Mesendoderm (in vitro differentiated cells): ENCODE measurements around the gene ETV3L.

Experiments
- DNase-seq: peaks from one replicate; pipeline ENCODE4 v3.0.0; 2013
- H2AK5ac ChIP-seq: 2 replicates; pipeline ENCODE4 v1.6.1; 2013; ENCODE audit warnings: low read length, inconsistent platforms
- H2BK120ac ChIP-seq: 2 replicates; pipeline ENCODE4 v1.6.1; 2013; ENCODE audit warnings: low read depth, mild to moderate bottlenecking, low read length, moderate library complexity, mixed read lengths
- H2BK15ac ChIP-seq: replicated peaks from 2 replicates; pipeline ENCODE4 v1.6.1; 2013; ENCODE audit warnings: low read depth, mild to moderate bottlenecking, moderate library complexity
- H2BK5ac ChIP-seq: 2 replicates; pipeline ENCODE4 v1.6.1; 2013; ENCODE audit warnings: low read length, inconsistent platforms
- H3K18ac ChIP-seq: 2 replicates; pipeline ENCODE4 v1.6.1; 2013; ENCODE audit warnings: mild to moderate bottlenecking, low read length, mixed read lengths
- H3K23ac ChIP-seq: one replicate; pipeline ENCODE4 v1.6.1; 2013; ENCODE audit warnings: low read length
- H3K27ac ChIP-seq: 2 replicates; pipeline ENCODE4 v1.5.1; 2013; ENCODE audit warnings: low read depth, mild to moderate bottlenecking, inconsistent platforms, low read length, moderate library complexity
- H3K27me3 ChIP-seq: 2 replicates; pipeline ENCODE4 v1.6.1; 2013; ENCODE audit warnings: low read length, control low read depth, mild to moderate bottlenecking, inconsistent platforms; ENCODE audit not compliant: insufficient read depth, poor library complexity
- H3K36me3 ChIP-seq: 2 replicates; pipeline ENCODE4 v1.6.1; 2013; ENCODE audit warnings: low read length, inconsistent platforms; ENCODE audit not compliant: control insufficient read depth, insufficient read depth
- H3K4ac ChIP-seq: one replicate; pipeline ENCODE4 v1.6.1; 2013; ENCODE audit warnings: low read depth, mild to moderate bottlenecking, low read length, moderate library complexity
- H3K4me1 ChIP-seq: 2 replicates; pipeline ENCODE4 v1.6.1; 2013; ENCODE audit warnings: low read depth, low read length, inconsistent platforms; ENCODE audit not compliant: control insufficient read depth
- H3K4me2 ChIP-seq: 2 replicates; pipeline ENCODE4 v1.6.1; 2013; ENCODE audit warnings: low read length
- H3K4me3 ChIP-seq: 2 replicates; pipeline ENCODE4 v1.5.1; 2013; ENCODE audit warnings: mild to moderate bottlenecking, low read length
- H3K56ac ChIP-seq: one replicate; pipeline ENCODE4 v1.6.1; 2013; ENCODE audit warnings: low read length
- H3K79me1 ChIP-seq: 2 replicates; pipeline ENCODE4 v1.6.1; 2013; ENCODE audit warnings: low read length, inconsistent platforms
- H3K79me2 ChIP-seq: 2 replicates; pipeline ENCODE4 v1.6.1; 2013; ENCODE audit warnings: mild to moderate bottlenecking, low read length; ENCODE audit not compliant: control insufficient read depth, insufficient read depth
- H3K9ac ChIP-seq: 2 replicates; pipeline ENCODE4 v1.6.1; 2013; ENCODE audit warnings: low read length, inconsistent platforms
- H4K5ac ChIP-seq: one replicate; pipeline ENCODE4 v1.6.1; 2013; ENCODE audit warnings: low read length
- H4K8ac ChIP-seq: one replicate; pipeline ENCODE4 v1.6.1; 2013; ENCODE audit warnings: low read depth, mild to moderate bottlenecking, control low read depth, low read length, moderate library complexity
- WGBS: extraction: QIAGEN DNeasy Blood & Tissue Kit; methylation state at CpG from one replicate; pipeline ENCODE4 v1.1.7; 2013; ENCODE audit warnings: low lambda C conversion rate, missing lambda C conversion rate; ENCODE audit not compliant: insufficient coverage; ENCODE audit errors: extremely low coverage; 5-methylcytosine and 5-hydroxymethylcytosine counted together

Gene ETV3L

GRCh38 chr1:157138220-157139051, 38.8 kb upstream of the ETV3L start, which contains the start of gene ETV3:
Gene ETV3 (minus strand): TSS chr1:157138395. CDS start chr1:157136352, 2,043 bp downstream.
- H3K23ac ChIP-seq, result peak within 1 kb of the TSS; percentile 90
- peak within 1 kb of the TSS; percentile 86 for H2BK120ac ChIP-seq
- H3K9ac ChIP-seq, result peak within 1 kb of the TSS; percentile 74
- H3K79me1 ChIP-seq, result peaks cover 9% of the 10 kb centered on the region
- peak within 1 kb of the TSS; percentile 68 for H3K4me2 ChIP-seq
- H3K4me1 ChIP-seq, result peaks cover 13% of the 10 kb centered on the region
- peak within 1 kb of the TSS; percentile 89 for H3K4me3 ChIP-seq
- no peak within 1 kb of the TSS for H4K8ac ChIP-seq
- DNase-seq, result peak; percentile 97
- peak within 1 kb of the TSS; percentile 91 for H3K4ac ChIP-seq
- H2BK5ac ChIP-seq, result peak within 1 kb of the TSS; percentile 62
- H3K79me2 ChIP-seq, result peaks cover 30% of the 10 kb centered on the region
- peak within 1 kb of the TSS; percentile 52 for H4K5ac ChIP-seq
- H3K18ac ChIP-seq, result peak within 1 kb of the TSS; percentile 82
- peak within 1 kb of the TSS; percentile 88 for H3K56ac ChIP-seq
- H2AK5ac ChIP-seq, result no peak within 1 kb of the TSS
- no peaks in the 10 kb centered on the region for H3K27me3 ChIP-seq
- H3K27ac ChIP-seq, result peak within 1 kb of the TSS; percentile 98
- H2BK15ac ChIP-seq, result no peak within 1 kb of the TSS
- WGBS, result no CpG with 5 or more reads among the region's 85 CpGs
- peaks cover 5% of the 10 kb centered on the region for H3K36me3 ChIP-seq

GRCh38 chr1:157137408-157138219, 38.0 kb upstream of the ETV3L start:
- Histone ChIP-seq H3K79me1 (peaks cover 11% of the 10 kb centered on the region), H3K4me2 (peak overlapping the region; percentile 28), H2BK120ac (no peak overlapping the region), H3K56ac (peak overlapping the region; percentile 88), H4K8ac (no peak overlapping the region), H3K9ac (peak overlapping the region; percentile 74), H3K23ac (peak overlapping the region; percentile 16), H3K36me3 (peaks cover 7% of the 10 kb centered on the region), H3K4me1 (peaks cover 13% of the 10 kb centered on the region), H2BK5ac (peak overlapping the region; percentile 7), H3K27ac (peak overlapping the region; percentile 98), H3K27me3 (no peaks in the 10 kb centered on the region), H2BK15ac (no peak overlapping the region), H4K5ac (no peak overlapping the region), H3K4ac (peak overlapping the region; percentile 79), H3K18ac (peak overlapping the region; percentile 77), H3K79me2 (peaks cover 32% of the 10 kb centered on the region), H2AK5ac (no peak overlapping the region), H3K4me3 (peak overlapping the region; percentile 89)
- DNase-seq, result no peak
- WGBS, result no CpG with 5 or more reads among the region's 36 CpGs

- no peak overlapping the region for H2AK5ac ChIP-seq
- DNase-seq, result peak; percentile 83
- H2BK120ac ChIP-seq, result no peak overlapping the region
- H2BK5ac ChIP-seq, result no peak overlapping the region
- H3K79me2 ChIP-seq, result peaks cover 32% of the 10 kb centered on the region
- H3K27ac ChIP-seq, result peak overlapping the region; percentile 98
- no peak overlapping the region for H4K8ac ChIP-seq
- no peaks in the 10 kb centered on the region for H3K27me3 ChIP-seq
- peaks cover 9% of the 10 kb centered on the region for H3K4me1 ChIP-seq
- H3K4me2 ChIP-seq, result peak overlapping the region; percentile 28
- H3K79me1 ChIP-seq, result peaks cover 11% of the 10 kb centered on the region
- no peak overlapping the region for H4K5ac ChIP-seq
- no peak overlapping the region for H2BK15ac ChIP-seq
- H3K18ac ChIP-seq, result no peak overlapping the region
- H3K56ac ChIP-seq, result peak overlapping the region; percentile 88
- no peak overlapping the region for H3K4ac ChIP-seq
- no CpG with 5 or more reads among the region's 4 CpGs for WGBS
- H3K4me3 ChIP-seq, result peak overlapping the region; percentile 89
- H3K23ac ChIP-seq, result no peak overlapping the region
- H3K36me3 ChIP-seq, result peaks cover 7% of the 10 kb centered on the region
- peak overlapping the region; percentile 74 for H3K9ac ChIP-seq
These were observed 37.4 kb upstream of the ETV3L start for GRCh38 chr1:157137046-157137407.

- H3K36me3 ChIP-seq, result peaks cover 7% of the 10 kb centered on the region
- no peak overlapping the region for H3K4me2 ChIP-seq
- no peak overlapping the region for H2AK5ac ChIP-seq
- peak overlapping the region; percentile 74 for H3K9ac ChIP-seq
- no peak overlapping the region for H4K5ac ChIP-seq
- H3K79me1 ChIP-seq, result peaks cover 11% of the 10 kb centered on the region
- peak; percentile 41 for DNase-seq
- no peak overlapping the region for H3K18ac ChIP-seq
- H3K27me3 ChIP-seq, result no peaks in the 10 kb centered on the region
- no peak overlapping the region for H3K4ac ChIP-seq
- H2BK5ac ChIP-seq, result no peak overlapping the region
- no peak overlapping the region for H3K27ac ChIP-seq
- H2BK15ac ChIP-seq, result no peak overlapping the region
- H2BK120ac ChIP-seq, result no peak overlapping the region
- no peak overlapping the region for H4K8ac ChIP-seq
- H3K79me2 ChIP-seq, result peaks cover 32% of the 10 kb centered on the region
- H3K4me3 ChIP-seq, result no peak overlapping the region
- no CpG with 5 or more reads among the region's 4 CpGs for whole genome bisulfite sequencing
- peaks cover 7% of the 10 kb centered on the region for H3K4me1 ChIP-seq
- no peak overlapping the region for H3K56ac ChIP-seq
- no peak overlapping the region for H3K23ac ChIP-seq
These were observed 36.5 kb upstream of the ETV3L start for GRCh38 chr1:157136133-157136532.

GRCh38 chr1:157135646-157136045, 36.0 kb upstream of the ETV3L start:
- H2AK5ac ChIP-seq, result no peak overlapping the region
- H3K23ac ChIP-seq, result no peak overlapping the region
- H3K56ac ChIP-seq, result no peak overlapping the region
- H3K79me1 ChIP-seq, result peaks cover 11% of the 10 kb centered on the region
- H4K5ac ChIP-seq, result no peak overlapping the region
- no peak overlapping the region for H2BK15ac ChIP-seq
- no peak overlapping the region for H3K18ac ChIP-seq
- no peak overlapping the region for H2BK120ac ChIP-seq
- peaks cover 7% of the 10 kb centered on the region for H3K4me1 ChIP-seq
- no CpG with 5 or more reads among the region's 1 CpG for WGBS
- no peak overlapping the region for H3K4ac ChIP-seq
- no peak overlapping the region for H2BK5ac ChIP-seq
- H3K79me2 ChIP-seq, result peaks cover 32% of the 10 kb centered on the region
- H3K27me3 ChIP-seq, result no peaks in the 10 kb centered on the region
- peaks cover 7% of the 10 kb centered on the region for H3K36me3 ChIP-seq
- no peak overlapping the region for H3K4me3 ChIP-seq
- no peak overlapping the region for H4K8ac ChIP-seq
- H3K9ac ChIP-seq, result no peak overlapping the region
- H3K27ac ChIP-seq, result no peak overlapping the region
- no peak for DNase-seq
- no peak overlapping the region for H3K4me2 ChIP-seq
